ENCODE data around the gene TMEM97.

DNA sequence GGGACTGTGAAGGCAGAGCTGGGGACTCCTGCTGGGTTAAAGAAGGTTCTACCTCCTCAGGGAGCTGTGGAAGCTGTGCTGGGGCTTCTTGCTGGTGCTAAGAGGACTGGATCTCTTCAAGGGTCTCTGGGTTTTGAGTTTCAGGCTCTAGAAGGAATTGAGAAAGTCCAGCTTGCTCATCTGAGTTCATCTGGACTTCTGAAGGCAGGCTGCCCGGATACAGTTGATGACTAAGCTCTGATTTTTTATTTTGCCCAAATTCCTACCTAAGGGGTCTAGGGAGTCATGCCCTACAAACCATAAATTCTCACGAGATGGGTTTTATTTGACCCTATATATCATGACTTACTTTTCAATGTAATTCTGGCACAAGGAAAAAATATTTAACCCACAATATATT is 46.8 kb upstream of the TMEM97 start:
- no peak for TF ChIP-seq POLR2A (IDR thresholded peaks at IDR 0.05; ENCODE audit: low read depth, low read length)
- TF ChIP-seq SPI1 (IDR thresholded peaks at IDR 0.05; ENCODE audit: low read depth, low read length), result no peak
- TF ChIP-seq TAF1 (IDR thresholded peaks at IDR 0.05; ENCODE audit: low read depth, low read length), result no peak
- no peak for TF ChIP-seq POLR2AphosphoS5 (IDR thresholded peaks at IDR 0.05; ENCODE audit: low read depth, low read length)

All from GM12891 (cell line).